Transverse colon (tissue), 4 donors: ENCODE results near the gene SQSTM1.

ENCODE experiments used
- CTCF ChIP-seq, 5 experiments: fragments of 200-600 bp in 3 of 5; fragments of 450-650 bp in 2 of 5; sonication (generic) in 3 of 5; IDR thresholded peaks; 1 replicate in 2 of 5; 2 replicates in 3 of 5; pipeline ENCODE4 v1.5.1; 2016 to 2017; ENCODE audit warnings: antibody characterized with exemption in 5 of 5, inconsistent platforms in 3 of 5, mild to moderate bottlenecking in 2 of 5, moderate library complexity in 1 of 5
- POLR2A ChIP-seq: fragments of 450-650 bp; IDR thresholded peaks from one replicate; pipeline ENCODE4 v1.6.1; 2016; ENCODE audit warnings: antibody characterized with exemption, mild to moderate bottlenecking, moderate library complexity
- POLR2AphosphoS5 ChIP-seq, 3 donors: sonication (generic); formaldehyde crosslinking; IDR thresholded peaks; one replicate each; pipeline ENCODE4 v1.6.1; 2016; ENCODE audit warnings: antibody characterized with exemption in 3 of 3

- TF ChIP-seq CTCF (IDR thresholded peaks at IDR 0.05) (no peak), POLR2AphosphoS5 (IDR thresholded peaks at IDR 0.05) (no peak), POLR2A (no peak)
These were observed 48.4 kb downstream of the SQSTM1 start for GRCh38 chr5:179869101-179869500.
